H9 (cell line): ENCODE data around the gene NHSL2. TPM values are rescaled to one million over a fixed set of nuclear protein-coding genes. Genes with fewer than 3 reads are reported as not detected.

Experiments
- DNase-seq: peaks from one replicate; pipeline ENCODE4 v3.0.0-alpha.2; 2017
- H2AFZ ChIP-seq: one replicate; pipeline ENCODE4 v1.6.1; 2013; ENCODE audit warnings: mild to moderate bottlenecking, low read length, control low read depth, moderate library complexity
- H2AK5ac ChIP-seq: 2 replicates; pipeline ENCODE4 v1.6.1; 2013; ENCODE audit warnings: low read length, control low read depth, mixed read lengths; ENCODE audit not compliant: insufficient read length
- H2BK120ac ChIP-seq: one replicate; pipeline ENCODE4 v1.6.1; 2013; ENCODE audit warnings: low read depth, mild to moderate bottlenecking, low read length, control low read depth, inconsistent platforms; ENCODE audit not compliant: poor library complexity, severe bottlenecking
- H2BK12ac ChIP-seq: 2 replicates; pipeline ENCODE4 v1.6.1; 2013; ENCODE audit warnings: low read length, control low read depth, mixed read lengths, low read depth; ENCODE audit not compliant: insufficient read length
- H2BK15ac ChIP-seq: 2 replicates; pipeline ENCODE4 v1.6.1; 2013; ENCODE audit warnings: low read depth, low read length, control low read depth
- H2BK20ac ChIP-seq: one replicate; pipeline ENCODE4 v1.6.1; 2013; ENCODE audit warnings: low read depth, mild to moderate bottlenecking, low read length, control low read depth, inconsistent platforms; ENCODE audit not compliant: poor library complexity, severe bottlenecking
- H2BK5ac ChIP-seq: 2 replicates; pipeline ENCODE4 v1.6.1; 2013; ENCODE audit warnings: low read length, control low read depth, mixed read lengths; ENCODE audit not compliant: insufficient read length
- H3K14ac ChIP-seq: 2 replicates; pipeline ENCODE4 v1.6.1; 2013; ENCODE audit warnings: low read length, control low read depth; ENCODE audit not compliant: insufficient read depth
- H3K18ac ChIP-seq: 2 replicates; pipeline ENCODE4 v1.6.1; 2013; ENCODE audit warnings: low read depth, mild to moderate bottlenecking, mixed read lengths, low read length, control low read depth; ENCODE audit not compliant: insufficient read length
- H3K23ac ChIP-seq: 2 replicates; pipeline ENCODE4 v1.6.1; 2013; ENCODE audit warnings: low read length, control low read depth, mixed read lengths, low read depth; ENCODE audit not compliant: insufficient read length
- H3K23me2 ChIP-seq: 2 replicates; pipeline ENCODE4 v1.6.1; 2013; ENCODE audit warnings: low read depth, mild to moderate bottlenecking, mixed read lengths, low read length, control low read depth; ENCODE audit not compliant: insufficient read length, poor library complexity, severe bottlenecking
- H3K27ac ChIP-seq: 2 replicates; pipeline ENCODE4 v1.5.1; 2013; ENCODE audit warnings: low read length, control low read depth, mixed read lengths, low read depth; ENCODE audit not compliant: insufficient read length
- H3K27me3 ChIP-seq: 2 replicates; pipeline ENCODE4 v1.6.1; 2013; ENCODE audit warnings: low read length, control low read depth, inconsistent platforms; ENCODE audit not compliant: insufficient read depth
- H3K4ac ChIP-seq: 2 replicates; pipeline ENCODE4 v1.6.1; 2013; ENCODE audit warnings: low read depth, mild to moderate bottlenecking, control low read depth, inconsistent platforms, low read length, moderate library complexity
- H3K4me1 ChIP-seq: 2 replicates; pipeline ENCODE4 v1.6.1; 2013; ENCODE audit warnings: low read length, control low read depth, inconsistent platforms; ENCODE audit not compliant: insufficient read depth
- H3K4me2 ChIP-seq: 2 replicates; pipeline ENCODE4 v1.6.1; 2013; ENCODE audit warnings: low read length, control low read depth, mixed read lengths; ENCODE audit not compliant: insufficient read length, insufficient read depth
- H3K56ac ChIP-seq: 2 replicates; pipeline ENCODE4 v1.6.1; 2013; ENCODE audit warnings: low read depth, mild to moderate bottlenecking, mixed read lengths, low read length, control low read depth; ENCODE audit not compliant: insufficient read length
- H3K79me1 ChIP-seq: 2 replicates; pipeline ENCODE4 v1.6.1; 2013; ENCODE audit warnings: low read depth, mild to moderate bottlenecking, moderate library complexity, low read length, control low read depth, inconsistent platforms; ENCODE audit not compliant: insufficient read depth, poor library complexity, severe bottlenecking
- H3K79me2 ChIP-seq: 2 replicates; pipeline ENCODE4 v1.6.1; 2013; ENCODE audit warnings: low read length, control low read depth, inconsistent platforms; ENCODE audit not compliant: insufficient read depth
- H3K9ac ChIP-seq: 2 replicates; pipeline ENCODE4 v1.6.1; 2013; ENCODE audit warnings: low read length, control low read depth, mixed read lengths; ENCODE audit not compliant: insufficient read length; ENCODE audit errors: extremely low read depth
- H3K9me3 ChIP-seq: one replicate; pipeline ENCODE4 v1.6.1; 2013; ENCODE audit warnings: low read depth, low read length, inconsistent platforms; ENCODE audit not compliant: control insufficient read depth
- H3T11ph ChIP-seq: one replicate; pipeline ENCODE4 v1.6.1; 2013; ENCODE audit warnings: mild to moderate bottlenecking, low read length, control low read depth, inconsistent platforms
- H4K20me1 ChIP-seq: one replicate; pipeline ENCODE4 v1.6.1; 2013; ENCODE audit not compliant: control insufficient read depth, insufficient read length, insufficient read depth
- H4K5ac ChIP-seq: 2 replicates; pipeline ENCODE4 v1.6.1; 2013; ENCODE audit warnings: low read depth, mild to moderate bottlenecking, mixed read lengths, low read length, control low read depth; ENCODE audit not compliant: insufficient read length
- H4K8ac ChIP-seq: replicated peaks from 2 replicates; pipeline ENCODE4 v1.6.1; 2013; ENCODE audit warnings: low read length, control low read depth, mixed read lengths, low read depth; ENCODE audit not compliant: insufficient read length
- H4K91ac ChIP-seq: 2 replicates; pipeline ENCODE4 v1.6.1; 2013; ENCODE audit warnings: low read depth, mild to moderate bottlenecking, moderate library complexity, mixed read lengths, low read length, control low read depth; ENCODE audit not compliant: insufficient read length
- H3K27ac Mint-ChIP-seq, 3 experiments: 2 replicates in 2 of 3; 3 replicates in 1 of 3; pipeline ENCODE4 v1.8.0; 2020 to 2021; ENCODE audit warnings: mixed read lengths in 3 of 3, mild to moderate bottlenecking in 1 of 3, moderate library complexity in 1 of 3
- H3K27me3 Mint-ChIP-seq: 2 replicates; pipeline ENCODE4 v1.8.0; 2021; ENCODE audit warnings: low read depth, mild to moderate bottlenecking, moderate library complexity, mixed read lengths
- H3K36me3 Mint-ChIP-seq, 3 experiments: 2 replicates in 2 of 3; 3 replicates in 1 of 3; pipeline ENCODE4 v1.8.0; 2020 to 2021; ENCODE audit warnings: low read depth in 3 of 3, mixed read lengths in 3 of 3; ENCODE audit not compliant: insufficient read depth in 1 of 3
- H3K4me1 Mint-ChIP-seq, 2 experiments: 2 replicates each; pipeline ENCODE4 v1.8.0; 2020; ENCODE audit warnings: mixed read lengths in 2 of 2
- H3K4me3 Mint-ChIP-seq, 2 experiments: 2 replicates in 1 of 2; 3 replicates in 1 of 2; pipeline ENCODE4 v1.8.0; 2020 to 2021; ENCODE audit warnings: mild to moderate bottlenecking in 2 of 2, mixed read lengths in 2 of 2, moderate library complexity in 1 of 2
- H3K9me3 Mint-ChIP-seq, 2 experiments: 2 replicates in 1 of 2; 3 replicates in 1 of 2; pipeline ENCODE4 v1.8.0; 2020; ENCODE audit warnings: mild to moderate bottlenecking in 2 of 2, mixed read lengths in 2 of 2, moderate library complexity in 1 of 2
- CTCF ChIP-seq: fragments of 200-600 bp; sonication (generic); conservative IDR thresholded peaks from 3 replicates; pipeline ENCODE4 v1.8.0; 2021; ENCODE audit warnings: antibody characterized with exemption, mild to moderate bottlenecking
- WGBS: extraction: QIAGEN DNeasy Blood & Tissue Kit; methylation state at CpG from one replicate; pipeline ENCODE4 v1.1.7; 2013; ENCODE audit warnings: missing lambda C conversion rate, low lambda C conversion rate, mixed read lengths; ENCODE audit not compliant: insufficient read length; ENCODE audit errors: extremely low coverage; 5-methylcytosine and 5-hydroxymethylcytosine counted together
- total RNA-seq: library from RNA; stranded (reverse); gene quantifications from 2 replicates; pipeline ENCODE4 v1.2.1, GENCODE V29; 2021

NHSL2 gene
- total RNA-seq, 1 experiment from 2014 or later: 6.4 TPM

- WGBS: no CpG with 5 or more reads among the region's 7 CpGs
- no peak overlapping the region for H3K23ac ChIP-seq
- no peak overlapping the region for H3K9ac ChIP-seq
- H3K79me2 ChIP-seq: peaks cover 8% of the 10 kb centered on the region; the same call in 1 of the 2 replicates
- no peak for DNase-seq
- no peak for TF ChIP-seq CTCF
- no peak overlapping the region for H4K5ac ChIP-seq
- Mint-ChIP-seq H3K9me3 (peaks cover 71 to 73% of the 10 kb centered on the region in 2 experiments), H3K4me1 (peaks cover 18 to 33% of the 10 kb centered on the region in 2 experiments), H3K4me3 (peak overlapping the region; percentile 73 to 85), H3K36me3 (peaks cover 3 to 13% (median 11%) of the 10 kb centered on the region in 3 experiments), H3K27ac (peak overlapping the region in 1 of 3 experiments; percentile 40; a peak in 1 of 7 replicates), H3K27me3 (peaks cover 16% of the 10 kb centered on the region)
- no peak overlapping the region for H3K18ac ChIP-seq
- no peak overlapping the region for H2BK12ac ChIP-seq
- H2BK5ac ChIP-seq: no peak overlapping the region
- no peak overlapping the region for H3K56ac ChIP-seq
- peaks cover 3% of the 10 kb centered on the region for H3K4me1 ChIP-seq
- peaks cover 6% of the 10 kb centered on the region for H3K23me2 ChIP-seq
- H2BK15ac ChIP-seq: no peak overlapping the region
- H2BK20ac ChIP-seq: no peak overlapping the region
- no peak overlapping the region for H4K91ac ChIP-seq
- H3K4me2 ChIP-seq: peak overlapping the region; percentile 86
- no peak overlapping the region for H2AK5ac ChIP-seq
- H2BK120ac ChIP-seq: no peak overlapping the region
- no peak overlapping the region for H3K27ac ChIP-seq
- no peaks in the 10 kb centered on the region for H3K27me3 ChIP-seq
- no peak overlapping the region for H3K14ac ChIP-seq
- H3T11ph ChIP-seq: no peak overlapping the region
- no peak overlapping the region for H4K8ac ChIP-seq
- peaks cover 2% of the 10 kb centered on the region for H3K79me1 ChIP-seq
- no peaks in the 10 kb centered on the region for H4K20me1 ChIP-seq
- H2AFZ ChIP-seq: no peak overlapping the region
- H3K9me3 ChIP-seq: peaks cover 44% of the 10 kb centered on the region
- H3K4ac ChIP-seq: no peak overlapping the region
Observed at GRCh38 chrX:71912156-71912555, 1.5 kb downstream of the NHSL2 start.
